Activated CD4-positive, alpha-beta T cell treated with anti-CD3 and anti-CD28 coated beads, Interleukin-2, Interleukin-4, amounts not matched to agents 100 ng/mL and 50 ng/mL, durations not matched to agents 16 hours and 8 hours (primary cell): ENCODE measurements around the gene RECK.
"Not testable (repeated sequence)": the region's sequence is repeated elsewhere in the genome, so short reads cannot be mapped to it uniquely, and the experiment has no call there.

Source experiments
- DNase-seq: peaks from one replicate; pipeline ENCODE4 v3.0.0-alpha.2; 2020; ENCODE audit warnings: low spot score

RECK gene

GRCh38 chr9:36036780-36037548 is at the start of gene RECK:
TSS of gene RECK (plus strand) at chr9:36036913. CDS start at chr9:36036999, 86 bp downstream.
- DNase-seq: peak; percentile 88

- no peak for DNase-seq
These were observed 46.6 kb upstream of the RECK start for GRCh38 chr9:35990155-35990554.

DNA sequence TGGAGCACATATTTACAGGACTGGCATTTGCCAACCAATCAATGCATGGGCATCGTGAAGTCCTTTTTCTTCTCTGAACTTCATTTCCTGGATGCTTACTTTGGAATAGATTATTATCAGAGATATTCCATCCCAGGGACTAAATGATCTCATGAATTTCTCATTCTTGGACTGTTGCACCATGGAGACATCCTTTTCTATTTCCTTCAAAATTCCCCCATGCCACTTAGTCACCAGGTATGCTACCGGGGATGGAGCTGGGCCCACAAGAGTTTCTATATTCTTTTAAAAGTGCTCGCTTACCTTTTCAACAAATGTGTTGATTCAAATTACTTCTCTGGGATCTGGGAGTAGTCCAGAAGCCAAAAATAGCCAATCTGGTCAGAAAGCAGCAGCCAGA is 43.6 kb upstream of the RECK start:
- not testable (repeated sequence) for DNase-seq

GRCh38 chr9:35993976-35994720 is 42.6 kb upstream of the RECK start:
- no peak for DNase-seq

DNA sequence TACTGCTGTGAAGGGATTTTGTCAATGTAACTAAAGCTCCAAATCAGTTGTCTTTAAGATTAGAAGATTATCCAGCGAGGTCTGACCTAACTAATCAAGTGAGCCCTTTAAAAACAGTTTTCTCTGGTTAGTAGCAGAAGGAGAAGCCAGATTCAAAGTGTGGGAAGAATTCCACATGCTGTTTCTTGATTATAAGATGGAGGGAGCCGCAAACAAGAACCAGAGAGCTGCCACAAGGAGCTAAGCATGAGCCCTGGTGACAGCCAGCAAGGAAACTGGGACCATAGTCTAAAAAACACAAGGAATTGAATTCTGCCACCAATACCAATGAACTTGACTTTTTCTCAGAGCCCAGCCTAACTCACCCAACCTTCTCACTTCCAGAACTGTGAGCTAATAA is 41.8 kb upstream of the RECK start:
- DNase-seq: no peak

- no peak for DNase-seq
These were observed 40.2 kb upstream of the RECK start for GRCh38 chr9:35996358-35996970.

DNA sequence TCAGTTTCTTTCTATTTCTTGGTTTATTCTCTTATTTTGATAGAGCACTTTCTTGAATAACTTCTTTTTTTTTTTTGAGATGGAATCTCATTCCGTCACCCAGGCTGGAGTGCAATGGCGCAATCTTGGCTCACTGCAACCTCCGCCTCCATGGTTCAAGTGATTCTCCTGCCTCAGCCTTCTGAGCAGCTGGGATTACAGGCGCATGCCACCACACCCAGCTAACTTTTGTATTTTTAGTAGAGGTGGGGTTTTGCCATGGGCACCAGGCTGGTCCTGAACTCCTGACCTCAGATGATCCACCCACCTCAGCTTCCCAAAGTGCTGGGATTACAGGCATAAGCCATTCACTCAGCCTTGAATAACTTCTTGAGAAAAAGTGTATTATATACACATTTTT is 39.7 kb upstream of the RECK start:
- DNase-seq: not testable (repeated sequence)

DNA sequence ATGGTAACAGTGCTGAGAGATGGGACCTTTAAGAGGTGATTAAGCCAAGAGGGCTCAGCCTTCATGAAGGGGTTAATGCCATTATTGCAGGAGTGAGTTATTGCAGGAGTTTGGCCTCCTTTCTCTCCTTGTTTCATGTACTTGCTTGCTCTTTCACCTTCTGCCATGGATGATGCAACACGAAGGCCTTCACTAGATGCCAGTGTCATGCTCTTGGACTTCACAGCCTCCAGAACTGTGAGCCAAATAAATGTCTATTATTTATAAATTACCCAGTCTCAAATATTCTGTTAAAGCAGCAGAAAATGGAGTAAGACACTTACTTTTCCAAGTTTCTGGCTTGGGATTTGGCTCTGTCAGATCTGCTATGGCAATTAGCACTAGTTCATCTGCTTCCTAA is 38.4 kb upstream of the RECK start:
- no peak for DNase-seq

- no peak for DNase-seq
These were observed 30.8 kb upstream of the RECK start for GRCh38 chr9:36005891-36006290.

- DNase-seq: no peak
These were observed 30.0 kb upstream of the RECK start for GRCh38 chr9:36006549-36007315.

DNA sequence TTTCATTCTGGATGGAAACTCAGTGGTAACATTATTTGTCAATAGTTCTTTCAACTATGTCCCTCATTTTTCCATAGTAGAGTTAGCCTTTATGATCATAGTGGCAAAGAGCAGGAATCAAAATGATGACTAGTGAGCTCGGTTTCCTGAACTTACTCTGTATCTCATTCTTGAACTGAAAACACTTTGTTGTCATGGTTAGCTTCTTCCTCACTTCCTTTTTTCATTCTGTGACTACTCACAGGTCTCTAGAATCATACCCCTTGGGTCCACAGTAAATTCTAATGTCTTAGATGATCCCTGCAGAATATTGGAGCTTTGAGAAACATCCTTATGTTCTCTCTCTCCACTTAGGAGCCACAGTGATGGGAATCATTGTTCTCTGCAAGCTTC is 29.4 kb upstream of the RECK start:
- DNase-seq: peak; percentile 37

- no peak for DNase-seq
These were observed 28.9 kb upstream of the RECK start for GRCh38 chr9:36007852-36008251.

DNA sequence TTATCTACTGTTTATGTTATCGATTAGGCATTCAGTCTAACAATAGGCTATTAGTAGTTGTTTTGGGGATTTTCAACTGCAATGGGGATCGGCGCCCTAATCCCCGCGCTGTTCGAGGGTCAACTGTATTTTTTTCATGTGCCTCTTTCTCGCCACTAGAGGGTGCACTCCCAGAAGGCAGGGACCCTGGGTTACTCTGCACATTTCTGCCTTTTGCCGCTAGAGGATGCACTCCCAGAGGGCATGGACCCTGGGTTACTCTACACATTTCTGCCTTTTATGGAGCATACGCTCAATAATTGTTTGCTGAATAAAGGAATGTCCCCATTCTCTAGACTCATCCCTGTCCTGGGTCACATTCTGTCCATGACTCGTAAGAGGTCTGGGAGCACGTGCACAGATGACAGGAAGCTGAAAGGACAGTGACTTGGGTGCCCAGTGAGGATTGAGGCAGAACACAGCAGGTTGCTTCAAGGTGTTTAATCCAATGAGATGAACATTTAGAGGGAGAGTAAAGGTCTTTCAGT is 27.9 kb upstream of the RECK start:
- peak; percentile 76 for DNase-seq

- DNase-seq: no peak
These were observed 25.3 kb upstream of the RECK start for GRCh38 chr9:36011379-36011778.

DNA sequence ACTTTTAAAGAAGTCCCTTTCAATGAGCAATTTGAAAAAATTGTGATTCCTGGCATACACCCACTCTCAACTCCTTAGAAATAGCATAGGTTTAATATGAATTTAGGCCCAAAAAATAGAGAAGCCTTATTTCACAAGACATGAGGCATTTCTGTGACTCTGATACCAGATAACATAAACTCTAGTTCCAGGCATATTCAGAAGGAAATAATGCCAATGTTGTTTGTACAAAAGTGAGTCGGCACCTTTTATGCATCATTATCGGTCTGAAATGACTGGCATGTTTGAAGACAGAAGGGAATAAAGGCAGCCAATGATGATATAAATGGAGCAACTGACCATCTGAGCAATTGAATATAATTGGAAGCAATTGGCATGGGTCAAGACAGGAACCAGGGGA is 19.4 kb upstream of the RECK start:
- DNase-seq: no peak

DNA sequence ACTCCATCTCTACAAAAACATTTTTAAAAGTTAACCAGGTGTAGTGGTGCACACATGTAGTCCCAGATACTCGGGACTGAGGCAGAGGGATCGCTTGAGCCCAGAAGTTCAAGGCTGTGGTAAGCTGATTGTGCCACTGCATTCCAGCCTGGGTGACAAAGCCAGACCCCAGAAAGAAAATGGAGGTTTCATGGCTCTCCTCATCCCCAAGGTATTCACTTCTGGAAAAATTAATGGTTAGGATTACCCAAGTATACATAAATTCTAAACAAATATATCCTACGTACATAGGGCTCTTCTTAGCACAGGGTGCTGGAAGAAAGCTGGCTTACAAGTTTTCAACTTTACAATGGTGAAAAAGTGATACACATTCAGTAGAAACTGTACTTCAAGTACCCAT is 18.6 kb upstream of the RECK start:
- DNase-seq: no peak

- no peak for DNase-seq
These were observed 17.6 kb upstream of the RECK start for GRCh38 chr9:36018891-36019720.

DNA sequence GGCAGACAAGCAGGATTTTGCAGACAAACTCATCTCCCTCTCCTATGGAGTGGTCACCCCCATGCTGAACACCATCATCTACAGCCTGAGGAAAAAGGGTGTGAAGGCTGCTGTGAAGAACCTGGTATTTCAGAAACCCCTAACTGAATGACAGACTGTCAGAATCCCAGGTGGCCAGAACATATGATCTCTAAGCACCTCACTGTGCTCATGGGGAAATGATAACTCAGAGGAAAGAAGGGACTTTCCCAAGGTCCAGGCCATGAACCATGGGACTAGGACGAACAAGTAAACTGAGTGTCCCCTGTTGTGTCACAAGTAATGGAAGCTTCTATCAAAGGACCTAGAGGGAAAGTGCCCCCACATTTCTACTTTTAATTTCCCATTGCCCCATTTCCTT is 14.7 kb upstream of the RECK start:
- DNase-seq: no peak

DNA sequence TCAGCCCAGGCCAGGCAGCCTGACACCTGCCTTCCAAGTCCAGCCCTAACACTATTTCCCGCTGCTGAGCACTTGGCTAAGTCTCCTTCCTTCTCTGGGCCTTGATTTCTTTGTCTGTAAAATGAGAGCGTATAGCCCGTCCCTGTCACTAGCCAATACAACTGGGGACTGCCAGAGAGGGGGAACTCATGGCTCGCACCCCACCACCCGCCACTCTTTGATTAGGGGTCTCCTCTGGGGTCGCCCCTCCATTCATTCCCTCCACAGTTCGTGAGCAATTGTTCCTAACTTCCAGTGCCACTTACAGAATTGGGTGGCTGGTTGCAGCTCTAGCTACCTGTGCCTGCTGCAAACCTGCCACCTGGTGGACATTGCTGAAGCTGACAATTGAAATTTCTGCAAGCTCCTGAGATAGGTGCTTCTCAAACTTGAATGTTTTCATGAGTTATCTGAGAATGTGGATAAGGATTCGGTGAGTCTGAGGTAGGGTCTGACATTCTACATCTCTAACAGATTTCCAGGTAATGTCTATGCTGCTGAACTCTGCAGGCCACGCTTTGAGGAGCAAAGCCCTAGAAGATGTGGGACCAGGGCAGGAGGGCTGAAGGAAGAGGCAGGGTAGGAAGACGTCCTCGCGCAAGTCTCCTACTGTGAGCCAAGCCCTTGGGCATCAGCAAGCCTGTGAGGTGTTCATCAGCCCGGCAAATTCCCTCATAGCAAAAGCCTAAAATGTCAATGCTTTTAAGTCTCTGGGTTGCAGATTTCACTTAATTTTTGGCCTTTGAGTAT is 13.3 kb upstream of the RECK start:
- peak; percentile 60 for DNase-seq

DNA sequence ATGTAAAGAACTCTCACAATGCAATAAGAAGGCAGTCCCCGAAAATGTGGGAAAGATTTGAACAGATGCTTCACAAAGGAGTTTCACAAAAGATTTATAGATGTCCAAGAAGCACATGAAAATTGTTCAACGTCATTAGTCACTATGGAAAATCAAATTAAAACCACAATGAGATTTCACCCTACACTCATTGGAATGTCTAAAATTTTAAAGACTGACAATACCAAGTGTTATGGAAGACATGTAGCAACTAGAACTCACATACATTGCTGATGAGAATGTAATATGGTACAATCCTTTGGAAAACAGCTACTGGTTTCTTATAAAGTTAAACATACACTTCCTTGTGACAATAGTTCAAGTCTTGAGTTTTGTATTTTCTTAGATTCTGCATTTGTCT is 11.0 kb upstream of the RECK start:
- DNase-seq: no peak
